K562 (cell line): ENCODE results near the gene EAPP. TPM values are rescaled to one million over a fixed set of nuclear protein-coding genes. Genes with fewer than 3 reads are reported as not detected.

Experiments
- ATAC-seq: fragments of 200-7000 bp; cut with Tn5 transposase; 3 replicates; pipeline ENCODE4 v1.9.1; 2020; ENCODE audit warnings: moderate library complexity
- BruUV-seq: library from RNA; stranded (reverse); fragments of 400-500 nt; replicated peaks from 2 replicates; lab custom pipeline; 2021; lab: Mats Ljungman, UMichigan
- CTCF ChIA-PET: fragments of 300-600 bp; formaldehyde crosslinking; extraction: SDS; loops from one replicate; lab custom pipeline; 2021; ENCODE audit warnings: low intra/inter-chr PET ratio; lab: Yijun Ruan, JAX
- POLR2A ChIA-PET: fragments of 300-600, 350-650 bp; sonication (Branson Sonifier 250); formaldehyde crosslinking; extraction: SDS; loops from one replicate; lab custom pipeline; 2021; ENCODE audit warnings: antibody characterized with exemption, inconsistent platforms; lab: Yijun Ruan, JAX
- DNase-seq, 4 experiments: peaks; one replicate each; pipeline versions ENCODE4 v3.0.0 to v3.0.0-alpha.2; 2011 to 2018; ENCODE audit warnings: low spot score in 3 of 4, mixed read lengths in 3 of 4; ENCODE audit errors: extremely low read depth in 1 of 4
- FAIRE-seq: peaks from 2 replicates; lab custom pipeline; 2011; peaks lifted over from hg19 to GRCh38; lab: Jason Lieb, UNC
- H2AFZ ChIP-seq: 2 replicates; pipeline ENCODE4 v1.6.0; 2011; ENCODE audit warnings: low read depth, low read length, control low read depth, inconsistent platforms
- H3K27ac ChIP-seq: fragments of 200-600 bp; 3 replicates; pipeline ENCODE4 v1.8.0; 2011; ENCODE audit warnings: low read depth, mild to moderate bottlenecking, control low read depth, inconsistent platforms, low read length, moderate library complexity, mixed read lengths; ENCODE audit errors: extremely low read depth
- H3K27me3 ChIP-seq, 2 experiments: fragments of 300-600 bp in 1 of 2; 2 replicates in 1 of 2; 3 replicates in 1 of 2; pipeline versions ENCODE4 v1.6.0 to v1.8.0; 2011; ENCODE audit warnings: inconsistent platforms in 2 of 2, low read length in 2 of 2, mild to moderate bottlenecking in 1 of 2, mixed read lengths in 1 of 2, moderate library complexity in 1 of 2; ENCODE audit not compliant: control insufficient read depth in 2 of 2, insufficient read depth in 2 of 2
- H3K36me3 ChIP-seq: fragments of 300-600 bp; 3 replicates; pipeline ENCODE4 v1.8.0; 2011; ENCODE audit warnings: mild to moderate bottlenecking, low read length, inconsistent platforms; ENCODE audit not compliant: control insufficient read depth, insufficient read depth
- H3K4me1 ChIP-seq, 2 experiments: fragments of 200-600 bp in 1 of 2; replicated peaks in 1 of 2; 2 replicates in 1 of 2; 3 replicates in 1 of 2; pipeline versions ENCODE4 v1.5.1 to v1.8.0; 2011; ENCODE audit warnings: inconsistent platforms in 2 of 2, low read length in 2 of 2, mild to moderate bottlenecking in 1 of 2, mixed read lengths in 1 of 2, moderate library complexity in 1 of 2; ENCODE audit not compliant: control insufficient read depth in 2 of 2, insufficient read depth in 2 of 2
- H3K4me2 ChIP-seq: 2 replicates; pipeline ENCODE4 v1.6.1; 2011; ENCODE audit warnings: low read length, control low read depth, inconsistent platforms, mixed read lengths; ENCODE audit not compliant: insufficient read depth
- H3K4me3 ChIP-seq: fragments of 200-600 bp; sonication (generic), shearing (Covaris generic); 2 replicates; pipeline ENCODE4 v1.5.1; 2016; ENCODE audit warnings: control low read depth, inconsistent platforms
- H3K79me2 ChIP-seq: fragments of 200-600 bp; 3 replicates; pipeline ENCODE4 v1.8.0; 2011; ENCODE audit warnings: low read length, inconsistent platforms; ENCODE audit not compliant: control insufficient read depth, insufficient read depth
- H3K9ac ChIP-seq, 2 experiments: 2 replicates each; pipeline versions ENCODE4 v1.6.0 to v1.6.1; 2011; ENCODE audit warnings: low read depth in 2 of 2, low read length in 2 of 2, control low read depth in 1 of 2, inconsistent platforms in 1 of 2, mild to moderate bottlenecking in 1 of 2, mixed read lengths in 1 of 2; ENCODE audit not compliant: insufficient read depth in 1 of 2
- H3K9me1 ChIP-seq: one replicate; pipeline ENCODE4 v1.6.0; 2011; ENCODE audit warnings: inconsistent platforms, mild to moderate bottlenecking, low read length, moderate library complexity; ENCODE audit not compliant: control insufficient read depth, insufficient read depth
- H3K9me3 ChIP-seq: replicated peaks from 2 replicates; pipeline ENCODE4 v1.5.1; 2011; ENCODE audit warnings: low read depth, low read length, inconsistent platforms; ENCODE audit not compliant: control insufficient read depth, insufficient read depth
- H4K20me1 ChIP-seq: replicated peaks from 2 replicates; pipeline ENCODE4 v1.6.1; 2011; ENCODE audit warnings: low read length, inconsistent platforms, mixed read lengths; ENCODE audit not compliant: control insufficient read depth, insufficient read depth
- CC2D1A ChIP-seq: fragments of 450-650 bp; IDR thresholded peaks from 2 replicates; pipeline ENCODE4 v1.6.1; 2017; ENCODE audit warnings: mild to moderate bottlenecking
- DDX20 ChIP-seq: fragments of 450-650 bp; IDR thresholded peaks from 2 replicates; pipeline ENCODE4 v1.6.1; 2016; ENCODE audit warnings: missing genetic modification characterization, low read depth, mild to moderate bottlenecking, missing compliant biosample characterization, moderate library complexity
- GATA2 ChIP-seq: sonication (generic); formaldehyde crosslinking; IDR thresholded peaks from 2 replicates; pipeline ENCODE4 v1.4.0; 2020; ENCODE audit warnings: mild to moderate bottlenecking, missing genetic modification reagents
- HDAC2 ChIP-seq: fragments of 450-650 bp; IDR thresholded peaks from 2 replicates; pipeline ENCODE4 v1.6.1; 2016; ENCODE audit warnings: mild to moderate bottlenecking
- HDAC3 ChIP-seq: fragments of 450-650 bp; IDR thresholded peaks from 2 replicates; pipeline ENCODE4 v1.6.1; 2018; ENCODE audit warnings: borderline replicate concordance, mild to moderate bottlenecking, moderate library complexity; ENCODE audit not compliant: partially characterized antibody
- HMGXB4 ChIP-seq: sonication (generic); formaldehyde crosslinking; IDR thresholded peaks from 2 replicates; pipeline ENCODE4 v1.8.1; 2023; ENCODE audit warnings: mild to moderate bottlenecking, missing genetic modification reagents
- ILF3 ChIP-seq: fragments of 450-650 bp; IDR thresholded peaks from 2 replicates; pipeline ENCODE4 v1.6.1; 2018; ENCODE audit warnings: antibody characterized with exemption, mild to moderate bottlenecking, moderate library complexity, borderline replicate concordance
- OTX1 ChIP-seq: fragments of 450-650 bp; formaldehyde crosslinking; IDR thresholded peaks from 2 replicates; pipeline ENCODE4 v1.4.0; 2022; ENCODE audit warnings: mild to moderate bottlenecking
- POLR2G ChIP-seq: fragments of 200-400 bp; formaldehyde crosslinking; IDR thresholded peaks from 2 replicates; pipeline ENCODE4 v1.6.1; 2017; ENCODE audit warnings: low read depth, mild to moderate bottlenecking, antibody characterized with exemption, low read length, moderate library complexity
- RB1 ChIP-seq: fragments of 450-650 bp; IDR thresholded peaks from 2 replicates; pipeline ENCODE4 v1.6.1; 2017; ENCODE audit warnings: low read depth, mild to moderate bottlenecking
- SNRNP70 ChIP-seq: fragments of 200-400 bp; formaldehyde crosslinking; optimal IDR thresholded peaks from 2 replicates; pipeline ENCODE3; 2017; ENCODE audit warnings: low read depth, low read length
- WGBS: fragments of 100-300 bp; shearing (Covaris generic); methylation state at CpG from one replicate; pipeline ENCODE4 v1.1.6; 2016; ENCODE audit warnings: low coverage, mixed read lengths; ENCODE audit not compliant: insufficient coverage; ENCODE audit errors: missing lambda C conversion rate; 5-methylcytosine and 5-hydroxymethylcytosine counted together
- in situ Hi-C: fragments of 300-500 bp; cut with MboI; formaldehyde crosslinking; loops from 4 replicates; pipeline ENCODE4 v1.15.0; 2018; ENCODE audit warnings: inconsistent platforms, mixed read lengths
- intact Hi-C: fragments of 100-400 bp; cut with micrococcal nuclease; formaldehyde crosslinking; loops from 2 replicates; pipeline ENCODE4 v1.14.2; 2022
- polyA plus RNA-seq, 8 experiments: library from polyadenylated mRNA; depleted of rRNA in 4 of 8; stranded (reverse) in 5 of 8; unstranded in 3 of 8; fragments of >200 nt; fragmentation: Nextera tagmentation in 2 of 8; fragmentation: Illumina TruSeq in 1 of 8; extraction: Ambion mirVana in 2 of 8; extraction: Trizol in 1 of 8; gene quantifications; 2 replicates each; pipeline versions ENCODE4 v1.2.1 to v1.2.3, GENCODE V29; 2011 to 2014; ENCODE audit warnings: inconsistent platforms in 1 of 8, missing spikeins in 1 of 8
- total RNA-seq, 7 experiments: library from RNA; depleted of rRNA in 6 of 7; stranded (reverse); fragments of >200 nt in 6 of 7; fragmentation: Illumina TruSeq in 2 of 7; extraction: Trizol in 2 of 7; gene quantifications; 2 replicates each; pipeline versions ENCODE4 v1.2.1 to v1.2.3, GENCODE V29; 2011 to 2021; ENCODE audit warnings: low replicate concordance in 1 of 7
- TF ChIP-seq, protein P1 (sequence below): fragments of 450-650 bp; formaldehyde crosslinking; IDR thresholded peaks from 2 replicates; pipeline ENCODE4 v1.4.0; 2020; ENCODE audit warnings: mild to moderate bottlenecking, moderate library complexity
- TF ChIP-seq, protein P2 (sequence below): fragments of 250-450 bp; sonication (Bioruptor Pico); IDR thresholded peaks from 2 replicates; pipeline ENCODE4 v1.4.0; 2020

Gene EAPP
- total and polyA plus RNA-seq, 9 of the 15 experiments (the other 6 are each of a cell fraction or from before 2014, with no cell fraction given) = 19.0 to 67.6 (median 30.3) TPM

- Histone ChIP-seq H2AFZ (no peak overlapping the region), H3K36me3 (no peaks in the 10 kb centered on the region), H3K79me2 (no peaks in the 10 kb centered on the region), H3K27ac (no peak overlapping the region), H3K27me3 (no peaks in the 10 kb centered on the region), H3K9me3 (no peaks in the 10 kb centered on the region), H3K9ac (no peak overlapping the region), H3K9me1 (no peaks in the 10 kb centered on the region), H3K4me2 (no peak overlapping the region), H4K20me1 (no peaks in the 10 kb centered on the region), H3K4me1 (no peaks in the 10 kb centered on the region), H3K4me3 (no peak overlapping the region)
- in situ Hi-C loops (no loop called here), intact Hi-C loops (no loop called here)
- no TSS peak for BruUV-seq
- ChIA-PET POLR2A (no interaction called here), CTCF (no interaction called here)
- 63% methylated on average over 2 of the region's 2 CpGs for WGBS
- no peak for ATAC-seq
- DNase-seq = no peak
- no peak for FAIRE-seq
- TF ChIP-seq GATA2 (CRISPR knock-in tag) (no peak), OTX1 (no peak), SNRNP70 (no peak)
- TF ChIP-seq, protein P1, sequence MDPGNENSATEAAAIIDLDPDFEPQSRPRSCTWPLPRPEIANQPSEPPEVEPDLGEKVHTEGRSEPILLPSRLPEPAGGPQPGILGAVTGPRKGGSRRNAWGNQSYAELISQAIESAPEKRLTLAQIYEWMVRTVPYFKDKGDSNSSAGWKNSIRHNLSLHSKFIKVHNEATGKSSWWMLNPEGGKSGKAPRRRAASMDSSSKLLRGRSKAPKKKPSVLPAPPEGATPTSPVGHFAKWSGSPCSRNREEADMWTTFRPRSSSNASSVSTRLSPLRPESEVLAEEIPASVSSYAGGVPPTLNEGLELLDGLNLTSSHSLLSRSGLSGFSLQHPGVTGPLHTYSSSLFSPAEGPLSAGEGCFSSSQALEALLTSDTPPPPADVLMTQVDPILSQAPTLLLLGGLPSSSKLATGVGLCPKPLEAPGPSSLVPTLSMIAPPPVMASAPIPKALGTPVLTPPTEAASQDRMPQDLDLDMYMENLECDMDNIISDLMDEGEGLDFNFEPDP (CRISPR knock-in tag) = no peak
Observed at GRCh38 chr14:34482463-34482862, 57.0 kb downstream of the EAPP start.

- ChIA-PET POLR2A (no interaction called here), CTCF (no interaction called here)
- Histone ChIP-seq H3K36me3 (no peaks in the 10 kb centered on the region), H3K9me3 (no peaks in the 10 kb centered on the region), H3K4me2 (no peak overlapping the region), H3K9ac (no peak overlapping the region), H3K4me1 (no peaks in the 10 kb centered on the region), H3K9me1 (no peaks in the 10 kb centered on the region), H4K20me1 (no peaks in the 10 kb centered on the region), H3K27me3 (no peaks in the 10 kb centered on the region), H2AFZ (no peak overlapping the region), H3K79me2 (no peaks in the 10 kb centered on the region), H3K4me3 (no peak overlapping the region), H3K27ac (no peak overlapping the region)
- no peak for FAIRE-seq
- no TSS peak for BruUV-seq
- in situ Hi-C loops (no loop called here), intact Hi-C loops (no loop called here)
- no peak for ATAC-seq
- WGBS = 71% methylated on average over 2 of the region's 4 CpGs
- no peak for DNase-seq
- no peak for TF ChIP-seq RB1
- TF ChIP-seq, protein P2, sequence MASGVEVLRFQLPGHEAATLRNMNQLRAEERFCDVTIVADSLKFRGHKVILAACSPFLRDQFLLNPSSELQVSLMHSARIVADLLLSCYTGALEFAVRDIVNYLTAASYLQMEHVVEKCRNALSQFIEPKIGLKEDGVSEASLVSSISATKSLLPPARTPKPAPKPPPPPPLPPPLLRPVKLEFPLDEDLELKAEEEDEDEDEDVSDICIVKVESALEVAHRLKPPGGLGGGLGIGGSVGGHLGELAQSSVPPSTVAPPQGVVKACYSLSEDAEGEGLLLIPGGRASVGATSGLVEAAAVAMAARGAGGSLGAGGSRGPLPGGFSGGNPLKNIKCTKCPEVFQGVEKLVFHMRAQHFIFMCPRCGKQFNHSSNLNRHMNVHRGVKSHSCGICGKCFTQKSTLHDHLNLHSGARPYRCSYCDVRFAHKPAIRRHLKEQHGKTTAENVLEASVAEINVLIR = no peak
- TF ChIP-seq ILF3 = no peak
- no peak for TF ChIP-seq HDAC3
- no peak for TF ChIP-seq DDX20 (tag)
- no peak for TF ChIP-seq HMGXB4
- TF ChIP-seq HDAC2 = no peak
- no peak for TF ChIP-seq POLR2G
- TF ChIP-seq CC2D1A = no peak
Observed at GRCh38 chr14:34479694-34480093, 59.8 kb downstream of the EAPP start.
